HG03280 (cell line): ENCODE data around the gene CACNA2D4.

Experiments used
- ATAC-seq: cut with Tn5 transposase; IDR thresholded peaks from one replicate; pipeline ENCODE4 v1.9.1; 2021; ENCODE audit warnings: mild to moderate bottlenecking, moderate library complexity; ENCODE audit not compliant: unreplicated experiment

Gene CACNA2D4

GRCh38 chr12:1890119-1890703 is 28.2 kb downstream of the CACNA2D4 start:
- no peak for ATAC-seq

- ATAC-seq = no peak
These were observed 29.5 kb downstream of the CACNA2D4 start for GRCh38 chr12:1888923-1889322.

- ATAC-seq = no peak
These were observed 31.9 kb downstream of the CACNA2D4 start for GRCh38 chr12:1886396-1887008.

GRCh38 chr12:1885599-1886245 is 32.7 kb downstream of the CACNA2D4 start:
- ATAC-seq = no peak

GRCh38 chr12:1885082-1885596 is 33.3 kb downstream of the CACNA2D4 start:
- no peak for ATAC-seq

GRCh38 chr12:1884651-1885050 is 33.8 kb downstream of the CACNA2D4 start:
- no peak for ATAC-seq

- no peak for ATAC-seq
These were observed 34.9 kb downstream of the CACNA2D4 start for GRCh38 chr12:1883513-1883912.

GRCh38 chr12:1882850-1883470 is 35.5 kb downstream of the CACNA2D4 start:
- ATAC-seq = no peak

- no peak for ATAC-seq
These were observed 36.0 kb downstream of the CACNA2D4 start for GRCh38 chr12:1882405-1882804.

GRCh38 chr12:1881936-1882335 is 36.5 kb downstream of the CACNA2D4 start:
- no peak for ATAC-seq

GRCh38 chr12:1881301-1881700 is 37.2 kb downstream of the CACNA2D4 start:
- no peak for ATAC-seq

GRCh38 chr12:1880876-1881275 is 37.6 kb downstream of the CACNA2D4 start:
- ATAC-seq = no peak

- no peak for ATAC-seq
These were observed 38.2 kb downstream of the CACNA2D4 start for GRCh38 chr12:1880153-1880845.

- ATAC-seq = no peak
These were observed 38.8 kb downstream of the CACNA2D4 start for GRCh38 chr12:1879633-1880032.

- ATAC-seq = no peak
These were observed 39.8 kb downstream of the CACNA2D4 start for GRCh38 chr12:1878695-1879094.

GRCh38 chr12:1878214-1878613 is 40.2 kb downstream of the CACNA2D4 start:
- no peak for ATAC-seq

- ATAC-seq = no peak
These were observed 41.1 kb downstream of the CACNA2D4 start for GRCh38 chr12:1877169-1877878.

- ATAC-seq = no peak
These were observed 42.4 kb downstream of the CACNA2D4 start for GRCh38 chr12:1876086-1876485.

GRCh38 chr12:1875608-1876007 is 42.8 kb downstream of the CACNA2D4 start:
- ATAC-seq = no peak
